ENCODE results near the gene GALNT7.

GRCh38 chr4:173214231-173214630, 45.6 kb downstream of the GALNT7 start:
- TF ChIP-seq POLR2AphosphoS5 (IDR thresholded peaks at IDR 0.05; ENCODE audit: insufficient read depth, low read depth, low read length), result no peak
- no peak for TF ChIP-seq POLR2A (IDR thresholded peaks at IDR 0.05; ENCODE audit: low read depth, low read length)
- TF ChIP-seq, protein P1, sequence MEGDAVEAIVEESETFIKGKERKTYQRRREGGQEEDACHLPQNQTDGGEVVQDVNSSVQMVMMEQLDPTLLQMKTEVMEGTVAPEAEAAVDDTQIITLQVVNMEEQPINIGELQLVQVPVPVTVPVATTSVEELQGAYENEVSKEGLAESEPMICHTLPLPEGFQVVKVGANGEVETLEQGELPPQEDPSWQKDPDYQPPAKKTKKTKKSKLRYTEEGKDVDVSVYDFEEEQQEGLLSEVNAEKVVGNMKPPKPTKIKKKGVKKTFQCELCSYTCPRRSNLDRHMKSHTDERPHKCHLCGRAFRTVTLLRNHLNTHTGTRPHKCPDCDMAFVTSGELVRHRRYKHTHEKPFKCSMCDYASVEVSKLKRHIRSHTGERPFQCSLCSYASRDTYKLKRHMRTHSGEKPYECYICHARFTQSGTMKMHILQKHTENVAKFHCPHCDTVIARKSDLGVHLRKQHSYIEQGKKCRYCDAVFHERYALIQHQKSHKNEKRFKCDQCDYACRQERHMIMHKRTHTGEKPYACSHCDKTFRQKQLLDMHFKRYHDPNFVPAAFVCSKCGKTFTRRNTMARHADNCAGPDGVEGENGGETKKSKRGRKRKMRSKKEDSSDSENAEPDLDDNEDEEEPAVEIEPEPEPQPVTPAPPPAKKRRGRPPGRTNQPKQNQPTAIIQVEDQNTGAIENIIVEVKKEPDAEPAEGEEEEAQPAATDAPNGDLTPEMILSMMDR (IDR thresholded peaks at IDR 0.05; ENCODE audit: extremely low read depth in 1 of 2, insufficient read depth in 1 of 2, low read depth in 1 of 2, low read length in 2 of 2), result no peak
- no peak for TF ChIP-seq EZH2 (IDR thresholded peaks at IDR 0.05; ENCODE audit: borderline replicate concordance, low read depth, low read length, severe bottlenecking)
- TF ChIP-seq JUN (IDR thresholded peaks at IDR 0.05; ENCODE audit: borderline replicate concordance, insufficient read depth, insufficient read length, low read depth), result no peak
- no peak for TF ChIP-seq FOS (IDR thresholded peaks at IDR 0.05; ENCODE audit: borderline replicate concordance, insufficient read depth, low read length)

Data from endothelial cell of umbilical vein (primary cell).